PC-9 (cell line): Measurements from ENCODE around the gene ACOT6. TPM values are rescaled to one million over a fixed set of nuclear protein-coding genes. Genes with fewer than 3 reads are reported as not detected.

Source experiments
- BruUV-seq: library from RNA; stranded (reverse); fragments of 400-500 nt; replicated peaks from 2 replicates; lab custom pipeline; 2021; lab: Mats Ljungman, UMichigan
- CTCF ChIA-PET: fragments of 300-600 bp; sonication (Branson Sonifier 250); formaldehyde crosslinking; loops from one replicate; lab custom pipeline; 2022; ENCODE audit warnings: antibody characterized with exemption; lab: Charles Lee
- POLR2A ChIA-PET: fragments of 300-600 bp; sonication (Branson Sonifier 250); formaldehyde crosslinking; loops from one replicate; lab custom pipeline; 2022; ENCODE audit warnings: antibody characterized with exemption; ENCODE audit not compliant: unreplicated experiment; lab: Charles Lee
- DNase-seq, 2 experiments: peaks; one replicate each; pipeline versions ENCODE4 v3.0.0 to v3.0.0-alpha.2; 2015 to 2022; ENCODE audit warnings: mixed read lengths in 1 of 2
- H2AFZ ChIP-seq: fragments of 200-600 bp; sonication (generic); 2 replicates; pipeline ENCODE4 v1.8.1; 2017; ENCODE audit warnings: antibody characterized with exemption
- H3F3A ChIP-seq: fragments of 200-600 bp; sonication (generic); 2 replicates; pipeline ENCODE4 v1.8.1; 2017; ENCODE audit warnings: antibody characterized with exemption, mild to moderate bottlenecking, low read depth; ENCODE audit not compliant: insufficient read depth
- H3K27ac ChIP-seq: fragments of 200-600 bp; sonication (generic); 2 replicates; pipeline ENCODE4 v1.6.1; 2016; ENCODE audit warnings: mixed run types
- H3K27me3 ChIP-seq: fragments of 200-600 bp; sonication (generic); 2 replicates; pipeline ENCODE4 v1.6.1; 2016; ENCODE audit warnings: low read depth, mixed run types; ENCODE audit not compliant: insufficient read depth
- H3K36me3 ChIP-seq: fragments of 200-600 bp; sonication (generic); 2 replicates; pipeline ENCODE4 v1.6.1; 2016; ENCODE audit warnings: low read depth, mixed run types
- H3K4me1 ChIP-seq: fragments of 200-600 bp; sonication (generic); replicated peaks from 2 replicates; pipeline ENCODE4 v1.6.1; 2016; ENCODE audit warnings: mixed run types; ENCODE audit not compliant: insufficient read depth
- H3K4me2 ChIP-seq: fragments of 200-600 bp; sonication (generic); 2 replicates; pipeline ENCODE4 v1.6.1; 2017; ENCODE audit warnings: mixed run types
- H3K4me3 ChIP-seq: fragments of 200-600 bp; sonication (generic); 2 replicates; pipeline ENCODE4 v1.6.1; 2016; ENCODE audit warnings: mixed run types
- H3K79me2 ChIP-seq: fragments of 200-600 bp; sonication (generic); 2 replicates; pipeline ENCODE4 v1.6.1; 2017; ENCODE audit warnings: low read depth, mixed run types
- H3K9me2 ChIP-seq: fragments of 200-600 bp; sonication (generic); 2 replicates; pipeline ENCODE4 v1.8.1; 2017; ENCODE audit warnings: mild to moderate bottlenecking; ENCODE audit not compliant: insufficient read depth
- H3K9me3 ChIP-seq: fragments of 200-600 bp; sonication (generic); 2 replicates; pipeline ENCODE4 v1.8.1; 2016; ENCODE audit warnings: low read depth; ENCODE audit not compliant: insufficient read depth
- H4K20me1 ChIP-seq: fragments of 200-600 bp; sonication (generic); 2 replicates; pipeline ENCODE4 v1.8.1; 2017; ENCODE audit not compliant: insufficient read depth
- CTCF ChIP-seq: fragments of 200-600 bp; sonication (generic); conservative IDR thresholded peaks from 2 replicates; pipeline ENCODE4 v1.6.1; 2017; ENCODE audit warnings: mixed run types, antibody characterized with exemption, mild to moderate bottlenecking, moderate library complexity
- EZH2 ChIP-seq: fragments of 200-600 bp; sonication (generic); IDR thresholded peaks from 2 replicates; pipeline ENCODE4 v1.8.0; 2017; ENCODE audit warnings: antibody characterized with exemption, low read depth
- intact Hi-C: fragments of 100-400 bp; cut with micrococcal nuclease; formaldehyde crosslinking; loops from one replicate; pipeline ENCODE4 v1.10.0; 2022; ENCODE audit not compliant: unreplicated experiment
- total RNA-seq: library from RNA; stranded (reverse); gene quantifications from 2 replicates; pipeline ENCODE4 v1.2.3, GENCODE V29; 2021

The ACOT6 gene
- total RNA-seq, 1 experiment from 2014 or later: not detected

GRCh38 chr14:73613046-73613383 is 698 bp downstream of the ACOT6 start:
- peak overlapping the region; percentile 68 for H3K4me2 ChIP-seq
- H3K79me2 ChIP-seq: no peaks in the 10 kb centered on the region
- peaks cover 26% of the 10 kb centered on the region for H3F3A ChIP-seq
- H2AFZ ChIP-seq: peak overlapping the region; percentile 79
- ChIA-PET CTCF (interaction anchor here (0.5 to 1.5 kb wide), 3 partner anchors 21 to 500 kb away, joined by 3 to 5 read pairs (median 4); no protein-coding TSS in a partner anchor), POLR2A (no interaction called here)
- H4K20me1 ChIP-seq: no peaks in the 10 kb centered on the region
- peak overlapping the region; percentile 60; the same call in 1 of the 2 replicates for H3K4me3 ChIP-seq
- BruUV-seq: no TSS peak
- no peaks in the 10 kb centered on the region for H3K9me2 ChIP-seq
- H3K9me3 ChIP-seq: no peaks in the 10 kb centered on the region
- H3K27me3 ChIP-seq: no peaks in the 10 kb centered on the region
- TF ChIP-seq EZH2: no peak
- TF ChIP-seq CTCF: no peak
- H3K27ac ChIP-seq: no peak overlapping the region
- intact Hi-C loops: no loop called here
- DNase-seq: no peak
- no peaks in the 10 kb centered on the region for H3K36me3 ChIP-seq
- peaks cover 29% of the 10 kb centered on the region for H3K4me1 ChIP-seq

GRCh38 chr14:73613419-73613963 is 1.2 kb downstream of the ACOT6 start:
- intact Hi-C loops: no loop called here
- Histone ChIP-seq H3K9me3 (no peaks in the 10 kb centered on the region), H3K4me1 (peaks cover 29% of the 10 kb centered on the region), H3K9me2 (no peaks in the 10 kb centered on the region), H3K79me2 (no peaks in the 10 kb centered on the region), H3F3A (peaks cover 26% of the 10 kb centered on the region), H3K27ac (no peak overlapping the region), H2AFZ (no peak overlapping the region), H4K20me1 (no peaks in the 10 kb centered on the region), H3K27me3 (no peaks in the 10 kb centered on the region), H3K4me2 (peak overlapping the region; percentile 68), H3K4me3 (no peak overlapping the region), H3K36me3 (no peaks in the 10 kb centered on the region)
- ChIA-PET POLR2A (no interaction called here), CTCF (interaction anchor here (0.8 to 1.5 kb wide), 3 partner anchors 20 to 280 kb away, joined by 4 to 5 read pairs (median 4); no protein-coding TSS in a partner anchor)
- BruUV-seq: no TSS peak
- peak in 1 of 2 experiments; percentile 46 for DNase-seq
- TF ChIP-seq EZH2: no peak
- TF ChIP-seq CTCF: no peak

GRCh38 chr14:73616831-73617230 is 4.5 kb downstream of the ACOT6 start:
- Histone ChIP-seq H3K9me3 (no peaks in the 10 kb centered on the region), H3K36me3 (no peaks in the 10 kb centered on the region), H3F3A (peaks cover 22% of the 10 kb centered on the region), H3K79me2 (no peaks in the 10 kb centered on the region), H4K20me1 (no peaks in the 10 kb centered on the region), H3K27ac (no peak overlapping the region), H3K9me2 (no peaks in the 10 kb centered on the region), H3K4me1 (peaks cover 15% of the 10 kb centered on the region), H3K27me3 (no peaks in the 10 kb centered on the region), H2AFZ (no peak overlapping the region; the same call in 1 of the 2 replicates), H3K4me2 (no peak overlapping the region), H3K4me3 (no peak overlapping the region)
- POLR2A ChIA-PET: no interaction called here
- no peak for DNase-seq
- CTCF ChIA-PET: no interaction called here
- intact Hi-C loops: no loop called here
- TF ChIP-seq EZH2: no peak
- BruUV-seq: no TSS peak

GRCh38 chr14:73619524-73619923 is 7.2 kb downstream of the ACOT6 start:
- 0 out of 2 replicates have a peak, but pooled peaks cover under 1% of the 10 kb centered on the region for H3F3A ChIP-seq
- ChIA-PET CTCF (no interaction called here), POLR2A (no interaction called here)
- H3K9me2 ChIP-seq: no peaks in the 10 kb centered on the region
- intact Hi-C loops: no loop called here
- H4K20me1 ChIP-seq: no peaks in the 10 kb centered on the region
- no peak overlapping the region for H3K4me3 ChIP-seq
- TF ChIP-seq CTCF (no peak), EZH2 (no peak)
- H3K4me2 ChIP-seq: no peak overlapping the region
- H3K27ac ChIP-seq: no peak overlapping the region
- no peak overlapping the region for H2AFZ ChIP-seq
- H3K27me3 ChIP-seq: no peaks in the 10 kb centered on the region
- no peaks in the 10 kb centered on the region for H3K79me2 ChIP-seq
- no peak for DNase-seq
- no TSS peak for BruUV-seq
- no peaks in the 10 kb centered on the region for H3K4me1 ChIP-seq
- no peaks in the 10 kb centered on the region for H3K36me3 ChIP-seq
- no peaks in the 10 kb centered on the region for H3K9me3 ChIP-seq
